Osteoblast (primary cell): ENCODE measurements around the gene ST6GAL1. TPM values are rescaled to one million over a fixed set of nuclear protein-coding genes. Genes with fewer than 3 reads are reported as not detected.
"Not testable (repeated sequence)": the region's sequence is repeated elsewhere in the genome, so short reads cannot be mapped to it uniquely, and the experiment has no call there.

Source experiments
- DNase-seq: peaks from one replicate; pipeline ENCODE4 v3.0.0; 2011; ENCODE audit warnings: low spot score, mixed read lengths; ENCODE audit not compliant: insufficient read length; ENCODE audit errors: missing footprints
- H2AFZ ChIP-seq: 2 replicates; pipeline ENCODE4 v1.6.0; 2011; ENCODE audit warnings: mild to moderate bottlenecking, low read length
- H3K27ac ChIP-seq: 2 replicates; pipeline ENCODE4 v1.5.1; 2011; ENCODE audit warnings: mild to moderate bottlenecking, low read depth, low read length, moderate library complexity
- H3K27me3 ChIP-seq: 2 replicates; pipeline ENCODE4 v1.6.0; 2012; ENCODE audit warnings: mild to moderate bottlenecking, control low read depth, inconsistent platforms, low read length, moderate library complexity; ENCODE audit not compliant: insufficient read depth
- H3K36me3 ChIP-seq: 2 replicates; pipeline ENCODE4 v1.5.1; 2011; ENCODE audit warnings: mild to moderate bottlenecking, low read length, control low read depth, moderate library complexity; ENCODE audit not compliant: insufficient read depth
- H3K4me1 ChIP-seq: 2 replicates; pipeline ENCODE4 v1.5.1; 2011; ENCODE audit warnings: mild to moderate bottlenecking, low read length, control low read depth, moderate library complexity; ENCODE audit not compliant: insufficient read depth
- H3K4me2 ChIP-seq: 2 replicates; pipeline ENCODE4 v1.6.0; 2011; ENCODE audit warnings: mild to moderate bottlenecking, low read length; ENCODE audit not compliant: insufficient read depth
- H3K4me3 ChIP-seq: fragments of 200-600 bp; sonication (generic); 3 replicates; pipeline ENCODE4 v1.5.1; 2012; ENCODE audit warnings: mild to moderate bottlenecking, low read length, inconsistent platforms; ENCODE audit not compliant: insufficient read depth
- H3K79me2 ChIP-seq: 2 replicates; pipeline ENCODE4 v1.6.0; 2012; ENCODE audit warnings: mild to moderate bottlenecking, low read length, control low read depth, inconsistent platforms; ENCODE audit not compliant: insufficient read depth
- H3K9me3 ChIP-seq: 2 replicates; pipeline ENCODE4 v1.5.1; 2011; ENCODE audit warnings: low read depth, low read length, control low read depth
- H4K20me1 ChIP-seq: 2 replicates; pipeline ENCODE4 v1.6.0; 2012; ENCODE audit warnings: mild to moderate bottlenecking, low read length, control low read depth; ENCODE audit not compliant: insufficient read depth
- total RNA-seq: library from RNA; depleted of rRNA; stranded (reverse); fragments of >200 nt; gene quantifications from 2 replicates; pipeline ENCODE4 v1.2.3, GENCODE V29; 2012
- TF ChIP-seq, protein P1 (sequence below): IDR thresholded peaks from 2 replicates; pipeline ENCODE4 v1.5.1; 2011; ENCODE audit warnings: mild to moderate bottlenecking, low read depth, low read length, moderate library complexity; ENCODE audit errors: extremely low read depth

Gene ST6GAL1
- total RNA-seq, 1 donor = 8.0 TPM

- Histone ChIP-seq H2AFZ (no peak overlapping the region), H3K4me3 (no peak overlapping the region), H3K4me2 (no peak overlapping the region), H4K20me1 (no peaks in the 10 kb centered on the region), H3K27ac (no peak overlapping the region), H3K27me3 (no peaks in the 10 kb centered on the region), H3K9me3 (no peaks in the 10 kb centered on the region), H3K79me2 (no peaks in the 10 kb centered on the region), H3K36me3 (no peaks in the 10 kb centered on the region), H3K4me1 (peaks cover 2% of the 10 kb centered on the region)
- TF ChIP-seq, protein P1, sequence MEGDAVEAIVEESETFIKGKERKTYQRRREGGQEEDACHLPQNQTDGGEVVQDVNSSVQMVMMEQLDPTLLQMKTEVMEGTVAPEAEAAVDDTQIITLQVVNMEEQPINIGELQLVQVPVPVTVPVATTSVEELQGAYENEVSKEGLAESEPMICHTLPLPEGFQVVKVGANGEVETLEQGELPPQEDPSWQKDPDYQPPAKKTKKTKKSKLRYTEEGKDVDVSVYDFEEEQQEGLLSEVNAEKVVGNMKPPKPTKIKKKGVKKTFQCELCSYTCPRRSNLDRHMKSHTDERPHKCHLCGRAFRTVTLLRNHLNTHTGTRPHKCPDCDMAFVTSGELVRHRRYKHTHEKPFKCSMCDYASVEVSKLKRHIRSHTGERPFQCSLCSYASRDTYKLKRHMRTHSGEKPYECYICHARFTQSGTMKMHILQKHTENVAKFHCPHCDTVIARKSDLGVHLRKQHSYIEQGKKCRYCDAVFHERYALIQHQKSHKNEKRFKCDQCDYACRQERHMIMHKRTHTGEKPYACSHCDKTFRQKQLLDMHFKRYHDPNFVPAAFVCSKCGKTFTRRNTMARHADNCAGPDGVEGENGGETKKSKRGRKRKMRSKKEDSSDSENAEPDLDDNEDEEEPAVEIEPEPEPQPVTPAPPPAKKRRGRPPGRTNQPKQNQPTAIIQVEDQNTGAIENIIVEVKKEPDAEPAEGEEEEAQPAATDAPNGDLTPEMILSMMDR = no peak
- no peak for DNase-seq
Measured at GRCh38 chr3:186951640-186952552, 21.6 kb downstream of the ST6GAL1 start.

DNA sequence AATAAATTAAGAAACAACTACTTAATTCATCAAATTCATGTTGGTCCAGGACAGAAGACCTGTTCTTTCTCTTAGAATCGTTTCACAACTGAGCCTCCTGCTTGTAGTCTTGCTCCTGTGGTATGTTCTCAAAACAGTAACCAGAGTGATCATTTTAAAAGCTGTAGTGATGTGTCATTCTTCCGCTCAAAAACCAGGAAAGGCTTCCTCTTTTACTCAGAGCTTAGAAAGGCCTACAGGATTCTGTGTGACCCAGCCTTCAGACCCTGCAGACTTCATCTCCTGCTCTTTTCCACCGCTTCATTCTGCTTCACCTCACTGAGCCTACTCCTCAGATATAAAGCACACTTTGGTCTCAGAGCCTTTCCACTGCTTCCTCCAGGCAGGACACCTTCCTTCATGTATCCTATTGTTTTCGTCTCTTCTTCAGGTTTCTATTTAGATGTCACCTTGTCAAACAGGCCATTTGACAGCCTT, 22.7 kb downstream of the ST6GAL1 start:
- Histone ChIP-seq H3K79me2 (no peaks in the 10 kb centered on the region), H3K36me3 (no peaks in the 10 kb centered on the region), H3K4me2 (no peak overlapping the region), H4K20me1 (no peaks in the 10 kb centered on the region), H3K4me1 (peaks cover 2% of the 10 kb centered on the region), H3K27ac (no peak overlapping the region), H3K27me3 (no peaks in the 10 kb centered on the region), H3K9me3 (no peaks in the 10 kb centered on the region), H2AFZ (peak overlapping the region; percentile 68), H3K4me3 (no peak overlapping the region)
- TF ChIP-seq, protein P1 = no peak
- no peak for DNase-seq

DNA sequence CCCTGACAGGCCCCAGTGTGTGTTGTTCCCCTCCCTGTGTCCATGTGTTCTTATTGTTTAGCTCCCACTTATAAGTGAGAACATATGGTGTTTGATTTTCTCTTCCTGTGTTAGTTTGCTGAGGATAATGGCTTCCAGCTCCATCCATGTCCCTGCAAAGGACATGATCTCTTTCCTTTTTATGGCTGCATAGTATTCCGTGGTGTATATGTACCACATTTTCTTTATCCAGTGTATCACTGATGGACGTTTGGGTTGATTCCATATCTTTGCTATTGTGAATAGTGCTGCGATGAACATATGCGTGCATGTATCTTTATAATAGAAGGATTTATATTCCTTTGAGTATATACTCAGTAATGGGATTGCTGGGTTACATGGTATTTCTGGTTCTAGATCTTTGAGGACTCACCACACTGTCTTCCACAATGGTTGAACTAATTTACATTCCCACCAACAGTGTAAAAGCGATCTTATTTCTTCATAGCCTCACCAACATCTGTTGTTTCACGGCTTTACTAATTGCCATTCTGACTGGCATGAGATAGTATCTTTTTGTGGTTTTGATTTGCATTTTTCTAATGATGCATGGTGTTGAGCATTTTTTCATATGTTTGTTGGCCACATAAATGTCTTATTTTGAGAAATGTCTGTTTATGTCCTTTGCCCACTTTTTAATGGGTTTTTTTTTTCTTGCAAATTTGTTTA, 23.8 kb downstream of the ST6GAL1 start:
- H3K4me2 ChIP-seq, H3K27me3 ChIP-seq, H4K20me1 ChIP-seq, H2AFZ ChIP-seq, H3K79me2 ChIP-seq, H3K4me1 ChIP-seq, H3K36me3 ChIP-seq, H3K27ac ChIP-seq, H3K4me3 ChIP-seq, H3K9me3 ChIP-seq, DNase-seq: not testable (repeated sequence)

GRCh38 chr3:186955898-186956696, 25.8 kb downstream of the ST6GAL1 start:
- no peak overlapping the region for H3K4me3 ChIP-seq
- H3K79me2 ChIP-seq = no peaks in the 10 kb centered on the region
- H3K4me1 ChIP-seq = peaks cover 2% of the 10 kb centered on the region
- DNase-seq = no peak
- no peak overlapping the region for H3K4me2 ChIP-seq
- no peaks in the 10 kb centered on the region for H4K20me1 ChIP-seq
- H3K9me3 ChIP-seq = no peaks in the 10 kb centered on the region
- no peaks in the 10 kb centered on the region for H3K36me3 ChIP-seq
- no peak overlapping the region for H2AFZ ChIP-seq
- no peak overlapping the region for H3K27ac ChIP-seq
- H3K27me3 ChIP-seq = no peaks in the 10 kb centered on the region
- TF ChIP-seq, protein P1 = no peak
